Mucosa of descending colon (tissue), 3 donors: ENCODE data around the gene COL6A2. TPM values are rescaled to one million over a fixed set of nuclear protein-coding genes. Genes with fewer than 3 reads are reported as not detected.
"Not testable (repeated sequence)": the region's sequence is repeated elsewhere in the genome, so short reads cannot be mapped to it uniquely, and the experiment has no call there.

Experiments
- ATAC-seq: fragments of 200-7000 bp; cut with Tn5 transposase; one replicate; pipeline ENCODE4 v1.9.1; 2020; ENCODE audit warnings: mild to moderate bottlenecking, moderate library complexity
- DNase-seq, 3 donors: peaks; one replicate each; pipeline ENCODE4 v3.0.0-alpha.2; 2020
- H3K36me3 ChIP-seq: fragments of 200-600 bp; one replicate; pipeline ENCODE4 v1.8.0; 2021; ENCODE audit warnings: low read depth, mild to moderate bottlenecking
- H3K4me1 ChIP-seq: fragments of 200-600 bp; one replicate; pipeline ENCODE4 v1.8.0; 2021; ENCODE audit warnings: low read depth, mild to moderate bottlenecking
- H3K4me3 ChIP-seq: fragments of 200-600 bp; one replicate; pipeline ENCODE4 v1.8.0; 2021; ENCODE audit warnings: mild to moderate bottlenecking
- H3K9me3 ChIP-seq: fragments of 200-600 bp; one replicate; pipeline ENCODE4 v1.8.0; 2021; ENCODE audit warnings: mild to moderate bottlenecking
- intact Hi-C, 2 donors: fragments of 100-400 bp; cut with DNase I in 1 of 2; cut with micrococcal nuclease in 1 of 2; formaldehyde crosslinking; loops; one replicate each; pipeline versions ENCODE4 v1.11.0 to v1.11.1; 2022; cut with DNase I, micrococcal nuclease
- total RNA-seq, 3 donors: library from RNA; stranded (reverse); fragmentation: NEBNext Ultra II Directional in 2 of 3; extraction: Animal tissue kit (Norgen Biotek cat#: 25700) in 2 of 3; gene quantifications; one replicate each; pipeline versions ENCODE4 v1.2.1 to v1.2.4, GENCODE V29; 2021 to 2023
- TF ChIP-seq, protein P1 (sequence below): fragments of 200-600 bp; IDR thresholded peaks from one replicate; pipeline ENCODE4 v1.8.0; 2022; ENCODE audit warnings: antibody characterized with exemption, mild to moderate bottlenecking
- donor health status: DM: no; HTN: no; CAD: no; lungs with moderate emphysema.
- donor health status: DM: no; HTN: no; CAD: no.
- donor health status: DM: no; HTN: yes; CAD: no.

COL6A2 gene
- total RNA-seq, 3 donors from 2014 or later = 65.1 to 858 (median 191) TPM

DNA sequence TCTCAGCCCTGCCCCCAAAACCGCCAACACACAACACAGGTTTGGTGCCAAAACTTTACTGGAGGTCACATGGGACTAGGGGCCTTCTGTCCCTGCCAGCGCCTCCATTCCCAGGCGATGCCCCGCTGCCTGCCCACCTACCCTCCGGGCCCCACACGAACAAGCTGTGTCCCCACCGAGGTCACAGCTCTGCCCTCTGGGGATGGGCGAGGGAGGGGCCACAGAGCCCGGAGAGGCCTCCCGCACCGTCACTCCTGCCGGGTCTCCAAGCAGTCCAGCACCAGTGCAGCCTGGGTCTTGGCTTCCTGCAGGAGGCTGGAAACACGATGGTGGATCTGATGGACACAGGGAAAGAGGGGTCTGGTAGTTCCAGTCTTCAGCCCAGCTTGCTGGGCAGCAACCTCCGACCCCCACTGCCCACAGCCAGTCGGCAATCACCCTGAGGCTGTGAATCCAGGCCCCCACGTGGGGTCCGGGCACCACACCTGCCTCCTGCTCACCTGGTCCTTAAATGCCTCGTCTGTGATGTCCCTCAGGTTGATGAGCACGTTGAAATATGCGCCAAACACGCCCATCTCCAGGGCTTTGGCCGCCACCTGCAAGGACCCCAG is 38.9 kb downstream of the COL6A2 start:
- DNase-seq (no peak), ATAC-seq (no peak)
- no peaks in the 10 kb centered on the region for H3K4me1 ChIP-seq
- TF ChIP-seq, protein P1, sequence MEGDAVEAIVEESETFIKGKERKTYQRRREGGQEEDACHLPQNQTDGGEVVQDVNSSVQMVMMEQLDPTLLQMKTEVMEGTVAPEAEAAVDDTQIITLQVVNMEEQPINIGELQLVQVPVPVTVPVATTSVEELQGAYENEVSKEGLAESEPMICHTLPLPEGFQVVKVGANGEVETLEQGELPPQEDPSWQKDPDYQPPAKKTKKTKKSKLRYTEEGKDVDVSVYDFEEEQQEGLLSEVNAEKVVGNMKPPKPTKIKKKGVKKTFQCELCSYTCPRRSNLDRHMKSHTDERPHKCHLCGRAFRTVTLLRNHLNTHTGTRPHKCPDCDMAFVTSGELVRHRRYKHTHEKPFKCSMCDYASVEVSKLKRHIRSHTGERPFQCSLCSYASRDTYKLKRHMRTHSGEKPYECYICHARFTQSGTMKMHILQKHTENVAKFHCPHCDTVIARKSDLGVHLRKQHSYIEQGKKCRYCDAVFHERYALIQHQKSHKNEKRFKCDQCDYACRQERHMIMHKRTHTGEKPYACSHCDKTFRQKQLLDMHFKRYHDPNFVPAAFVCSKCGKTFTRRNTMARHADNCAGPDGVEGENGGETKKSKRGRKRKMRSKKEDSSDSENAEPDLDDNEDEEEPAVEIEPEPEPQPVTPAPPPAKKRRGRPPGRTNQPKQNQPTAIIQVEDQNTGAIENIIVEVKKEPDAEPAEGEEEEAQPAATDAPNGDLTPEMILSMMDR = no peak
- H3K4me3 ChIP-seq = no peak overlapping the region
- no peaks in the 10 kb centered on the region for H3K36me3 ChIP-seq
- intact Hi-C loops = no loop called here
- H3K9me3 ChIP-seq = no peaks in the 10 kb centered on the region

DNA sequence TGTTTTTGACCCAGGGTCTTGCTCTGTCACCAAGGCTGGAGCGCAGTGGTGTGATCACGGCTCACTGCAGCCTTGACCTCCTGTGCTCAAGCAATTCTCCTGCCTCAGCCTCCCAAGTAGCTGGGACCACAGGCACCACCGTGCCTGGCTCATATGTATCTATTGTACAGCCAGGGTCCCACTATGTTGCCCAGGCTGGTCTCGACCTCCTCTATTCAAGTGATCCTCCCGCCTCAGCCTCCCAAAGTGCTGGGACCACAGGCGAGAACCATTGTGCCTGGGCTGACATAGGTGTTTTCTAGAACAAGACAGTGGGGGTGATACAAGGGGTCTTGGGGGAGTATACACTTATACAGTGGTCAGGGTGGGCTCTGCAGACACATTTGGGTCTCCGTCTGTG is 40.0 kb downstream of the COL6A2 start:
- TF ChIP-seq, protein P1 = no peak

DNA sequence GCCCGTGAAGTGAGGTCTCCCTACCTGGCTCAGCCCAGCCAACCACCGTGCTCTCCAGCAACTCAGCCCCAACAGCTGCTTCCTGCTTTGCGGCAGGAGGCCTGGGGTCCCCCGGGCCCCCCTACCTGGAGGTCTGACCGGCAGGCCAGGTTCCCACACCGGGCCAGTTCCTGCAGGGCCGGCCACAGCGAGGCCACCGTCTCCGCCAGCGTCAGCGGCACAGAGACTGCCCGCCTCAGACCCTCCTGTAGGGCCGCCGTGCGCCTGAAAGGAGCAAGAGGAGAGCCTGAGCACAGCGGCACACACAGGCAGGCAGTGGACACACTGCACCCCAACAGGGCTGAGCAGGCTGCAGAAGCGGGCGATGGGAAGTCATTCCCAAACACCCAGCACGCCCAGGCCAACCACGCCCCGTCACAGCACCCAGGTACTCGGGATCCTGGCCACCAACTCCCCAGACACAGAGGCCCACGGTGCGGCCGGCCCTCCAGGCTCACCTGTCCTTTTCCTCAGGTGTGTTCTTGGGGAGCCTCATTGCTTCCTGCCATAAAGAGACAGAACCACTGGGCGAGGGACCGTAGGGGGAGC is 40.6 kb downstream of the COL6A2 start:
- peaks cover 1% of the 10 kb centered on the region for H3K4me1 ChIP-seq
- no peak overlapping the region for H3K4me3 ChIP-seq
- DNase-seq (no peak), ATAC-seq (no peak)
- intact Hi-C loops = no loop called here
- no peaks in the 10 kb centered on the region for H3K36me3 ChIP-seq
- no peaks in the 10 kb centered on the region for H3K9me3 ChIP-seq
- TF ChIP-seq, protein P1 = no peak

More for the DNA sequence above, 40.0 kb downstream of the COL6A2 start:
- Histone ChIP-seq H3K4me3 (no peak overlapping the region), H3K4me1 (no peaks in the 10 kb centered on the region), H3K36me3 (no peaks in the 10 kb centered on the region), H3K9me3 (no peaks in the 10 kb centered on the region)
- intact Hi-C loops = no loop called here
- ATAC-seq = no peak
- no peak for DNase-seq

DNA sequence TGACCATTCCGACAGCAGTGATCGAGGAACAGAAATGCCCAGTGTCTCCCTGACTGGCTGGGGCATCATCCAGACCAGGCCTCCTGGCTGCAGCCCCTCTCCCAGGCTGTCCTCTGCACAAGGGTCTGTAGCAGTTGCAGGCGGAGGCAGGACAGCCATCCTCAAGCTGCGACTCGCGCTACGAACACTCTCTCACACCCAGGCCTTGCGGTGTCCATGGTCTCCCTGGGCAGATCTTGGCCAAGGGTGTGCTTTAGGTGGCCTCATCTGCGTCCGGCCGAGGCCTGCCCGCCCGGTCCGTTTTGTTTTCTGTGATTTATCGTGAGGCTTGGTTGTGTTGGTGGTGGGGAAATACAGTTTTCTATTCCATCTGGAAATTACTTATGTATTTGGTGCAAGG is 41.8 kb downstream of the COL6A2 start:
- H3K4me1 ChIP-seq = peaks cover 7% of the 10 kb centered on the region
- TF ChIP-seq, protein P1 = no peak
- no peak overlapping the region for H3K4me3 ChIP-seq
- H3K36me3 ChIP-seq = no peaks in the 10 kb centered on the region
- intact Hi-C loops = no loop called here
- H3K9me3 ChIP-seq = no peaks in the 10 kb centered on the region
- DNase-seq (no peak), ATAC-seq (no peak)

DNA sequence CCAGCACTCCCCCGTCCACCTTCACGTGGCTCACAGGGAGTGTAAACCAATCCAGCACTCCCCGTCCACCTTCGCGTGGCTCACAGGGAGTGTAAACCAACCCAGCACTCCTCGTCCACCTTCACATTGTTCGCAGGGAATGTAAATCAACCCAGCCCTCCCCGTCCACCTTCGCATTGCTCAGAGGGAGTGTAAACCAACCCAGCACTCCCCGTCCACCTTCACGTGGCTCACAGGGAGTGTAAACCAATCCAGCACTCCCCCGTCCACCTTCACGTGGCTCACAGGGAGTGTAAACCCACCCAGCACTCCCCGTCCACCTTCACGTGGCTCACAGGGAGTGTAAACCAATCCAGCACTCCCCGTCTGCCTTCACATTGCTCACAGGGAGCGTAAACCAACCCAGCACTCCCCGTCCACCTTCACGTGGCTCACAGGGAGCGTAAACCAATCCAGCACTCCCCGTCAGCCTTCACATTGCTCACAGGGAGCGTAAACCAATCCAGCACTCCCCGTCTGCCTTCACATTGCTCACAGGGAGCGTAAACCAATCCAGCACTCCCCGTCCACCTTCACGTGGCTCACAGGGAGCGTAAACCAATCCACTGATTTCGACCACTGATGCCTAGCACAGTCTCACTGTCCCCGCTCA is 42.6 kb downstream of the COL6A2 start:
- H3K36me3 ChIP-seq, intact Hi-C loops, H3K4me3 ChIP-seq, ATAC-seq, H3K9me3 ChIP-seq, H3K4me1 ChIP-seq: not testable (repeated sequence)
- DNase-seq = peak in 1 of 3 donors; percentile 17
